ENCODE data around the gene BRAF.

The BRAF gene

DNA sequence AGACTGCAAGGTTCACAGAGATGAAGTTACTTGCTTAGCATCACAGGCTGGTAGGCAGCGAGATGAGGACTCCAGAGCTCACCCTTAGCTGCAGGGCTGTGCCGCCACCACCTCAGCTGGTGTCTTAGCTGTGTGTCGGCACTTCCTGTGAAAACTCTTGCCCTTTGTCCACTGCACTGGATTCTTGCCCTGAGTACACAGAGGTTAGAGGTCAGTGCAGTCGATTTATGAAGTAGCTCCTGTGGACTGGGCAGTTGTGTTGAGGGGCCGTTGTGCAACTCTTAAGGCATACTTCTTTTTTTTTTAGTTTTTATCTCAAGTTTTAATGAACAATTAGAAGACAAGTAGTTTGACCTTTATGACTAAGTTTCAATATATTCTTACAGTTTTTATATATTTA is 217.6 kb downstream of the BRAF start:
- CTCF ChIA-PET = interaction anchor here (1.1 kb wide), 1 partner anchor 13 kb away, joined by 3 read pairs; no protein-coding TSS in a partner anchor

DNA sequence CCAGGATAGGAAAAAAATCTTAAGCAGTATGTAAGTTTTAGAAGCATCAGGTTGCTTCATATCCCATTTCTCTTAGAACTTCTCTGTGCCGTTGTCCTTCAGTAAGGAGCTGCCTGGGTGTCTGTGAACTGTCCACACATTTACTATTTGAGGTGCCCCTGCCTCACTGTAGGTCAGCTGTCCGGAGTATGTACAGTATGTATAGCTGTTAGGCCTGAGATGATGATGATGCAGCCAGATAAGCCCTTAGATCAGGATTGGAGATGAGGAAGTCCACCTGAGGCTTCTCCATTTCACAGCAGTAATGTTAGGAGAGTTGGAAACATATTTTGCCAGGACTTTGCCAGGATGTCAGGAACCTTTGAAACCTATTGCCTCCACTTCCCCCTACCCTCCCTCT is 220.5 kb downstream of the BRAF start:
- H3K4me3 ChIP-seq (ENCODE audit: control insufficient read depth in 1 of 7, extremely low read depth in 1 of 7, insufficient read depth in 4 of 7, low read depth in 2 of 7, low read length in 6 of 7) = no peak overlapping the region
- CTCF ChIA-PET = no interaction called here
- H3K27ac ChIP-seq (ENCODE audit: insufficient read depth in 1 of 2, low read depth in 1 of 2, low read length in 2 of 2, poor library complexity in 1 of 2, severe bottlenecking in 2 of 2) = no peak overlapping the region
- H3K9me3 ChIP-seq (ENCODE audit: control extremely low read depth in 1 of 5, control insufficient read depth in 4 of 5, insufficient read depth in 2 of 5, low read depth in 1 of 5, low read length in 4 of 5) = no peaks in the 10 kb centered on the region
- 100% methylated on average over 1 of the region's 2 CpGs for WGBS (ENCODE audit: insufficient coverage)
- no peaks in the 10 kb centered on the region for H3K4me1 ChIP-seq (ENCODE audit: control extremely low read depth in 1 of 4, control insufficient read depth in 4 of 4, insufficient read depth in 4 of 4, low read length in 3 of 4)
- no peaks in the 10 kb centered on the region for H3K27me3 ChIP-seq (replicated peaks in 2 of 5; ENCODE audit: control insufficient read depth in 4 of 5, insufficient read depth in 5 of 5, low read length in 4 of 5)
- DNase-seq = no peak
- POLR2A ChIA-PET = no interaction called here
- H3K36me3 ChIP-seq (ENCODE audit: control insufficient read depth in 4 of 4, insufficient read depth in 4 of 4, low read length in 3 of 4) = peaks cover 8 to 31% (median 21%) of the 10 kb centered on the region in 4 experiments

More for the DNA sequence above, 217.6 kb downstream of the BRAF start:
- Histone ChIP-seq H3K4me1 (ENCODE audit: control extremely low read depth in 1 of 4, control insufficient read depth in 4 of 4, insufficient read depth in 4 of 4, low read length in 3 of 4) (no peaks in the 10 kb centered on the region), H3K27me3 (replicated peaks in 2 of 5; ENCODE audit: control insufficient read depth in 4 of 5, insufficient read depth in 5 of 5, low read length in 4 of 5) (no peaks in the 10 kb centered on the region), H3K27ac (ENCODE audit: insufficient read depth in 1 of 2, low read depth in 1 of 2, low read length in 2 of 2, poor library complexity in 1 of 2, severe bottlenecking in 2 of 2) (no peak overlapping the region), H3K9me3 (ENCODE audit: control extremely low read depth in 1 of 5, control insufficient read depth in 4 of 5, insufficient read depth in 2 of 5, low read depth in 1 of 5, low read length in 4 of 5) (no peaks in the 10 kb centered on the region), H3K4me3 (ENCODE audit: control insufficient read depth in 1 of 7, extremely low read depth in 1 of 7, insufficient read depth in 4 of 7, low read depth in 2 of 7, low read length in 6 of 7) (no peak overlapping the region), H3K36me3 (ENCODE audit: control insufficient read depth in 4 of 4, insufficient read depth in 4 of 4, low read length in 3 of 4) (peaks cover 8 to 27% (median 20%) of the 10 kb centered on the region in 4 experiments)
- no peak for DNase-seq
- POLR2A ChIA-PET = no interaction called here
- 71% methylated on average over 3 of the region's 5 CpGs for WGBS (ENCODE audit: insufficient coverage)

DNA sequence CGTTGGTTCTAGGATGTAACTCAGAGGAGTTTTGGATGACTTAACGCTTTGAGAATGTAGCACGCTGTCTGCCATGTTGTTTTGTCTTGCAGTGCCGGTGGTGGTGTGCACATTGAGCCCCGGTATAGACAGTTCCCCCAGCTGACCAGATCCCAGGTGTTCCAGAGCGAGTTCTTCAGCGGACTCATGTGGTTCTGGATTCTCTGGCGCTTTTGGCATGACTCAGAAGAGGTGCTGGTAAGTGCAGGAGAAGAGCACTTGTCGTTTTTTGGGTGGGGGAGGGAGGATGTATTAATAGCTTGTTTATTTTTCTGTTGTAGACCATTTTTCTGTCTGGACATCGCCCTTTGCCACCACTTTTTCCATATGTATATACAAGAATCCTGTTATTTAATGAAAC is 222.0 kb downstream of the BRAF start:
- H3K27ac ChIP-seq (ENCODE audit: insufficient read depth in 1 of 2, low read depth in 1 of 2, low read length in 2 of 2, poor library complexity in 1 of 2, severe bottlenecking in 2 of 2) = no peak overlapping the region
- H3K9me3 ChIP-seq (ENCODE audit: control extremely low read depth in 1 of 5, control insufficient read depth in 4 of 5, insufficient read depth in 2 of 5, low read depth in 1 of 5, low read length in 4 of 5) = no peaks in the 10 kb centered on the region
- H3K4me3 ChIP-seq (ENCODE audit: control insufficient read depth in 1 of 7, extremely low read depth in 1 of 7, insufficient read depth in 4 of 7, low read depth in 2 of 7, low read length in 6 of 7) = no peak overlapping the region
- H3K27me3 ChIP-seq (replicated peaks in 2 of 5; ENCODE audit: control insufficient read depth in 4 of 5, insufficient read depth in 5 of 5, low read length in 4 of 5) = no peaks in the 10 kb centered on the region
- whole genome bisulfite sequencing (ENCODE audit: insufficient coverage) = 100% methylated on average over 7 of the region's 10 CpGs
- H3K36me3 ChIP-seq (ENCODE audit: control insufficient read depth in 4 of 4, insufficient read depth in 4 of 4, low read length in 3 of 4) = peaks cover 8 to 33% (median 21%) of the 10 kb centered on the region in 4 experiments
- ChIA-PET CTCF (interaction anchor here (1.3 to 1.6 kb wide), 2 partner anchors 28 to 311 kb away, joined by 3 to 4 read pairs; no protein-coding TSS in a partner anchor), POLR2A (no interaction called here)
- DNase-seq = no peak
- H3K4me1 ChIP-seq (ENCODE audit: control extremely low read depth in 1 of 4, control insufficient read depth in 4 of 4, insufficient read depth in 4 of 4, low read length in 3 of 4) = peaks cover 1 to 7% (median 5%) of the 10 kb centered on the region in 4 experiments

DNA sequence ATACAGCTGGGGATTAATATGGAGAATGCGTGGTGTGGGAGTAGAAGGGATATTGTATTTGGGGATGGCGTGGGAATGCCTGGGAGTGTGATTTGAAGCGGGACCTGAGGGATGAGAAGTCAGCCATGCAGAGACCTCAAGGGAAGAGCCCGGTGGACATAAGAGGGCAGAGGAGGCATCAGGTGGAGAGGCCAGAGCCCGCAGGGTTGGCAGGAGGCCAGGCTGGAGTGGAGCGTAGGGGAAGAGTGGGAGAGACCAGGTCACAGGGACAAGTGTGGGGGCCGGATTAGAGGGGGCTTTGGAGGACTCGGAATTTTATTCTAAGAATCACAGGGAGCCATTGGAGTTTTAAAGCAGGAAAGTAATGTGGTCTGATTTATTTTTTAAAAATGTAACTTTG is 226.3 kb downstream of the BRAF start:
- ChIA-PET CTCF (no interaction called here), POLR2A (no interaction called here)
- no peaks in the 10 kb centered on the region for H3K9me3 ChIP-seq (ENCODE audit: control extremely low read depth in 1 of 5, control insufficient read depth in 4 of 5, insufficient read depth in 2 of 5, low read depth in 1 of 5, low read length in 4 of 5)
- H3K4me1 ChIP-seq (ENCODE audit: control extremely low read depth in 1 of 4, control insufficient read depth in 4 of 4, insufficient read depth in 4 of 4, low read length in 3 of 4) = peaks cover 5 to 21% (median 19%) of the 10 kb centered on the region in 4 experiments
- no peaks in the 10 kb centered on the region for H3K27me3 ChIP-seq (replicated peaks in 2 of 5; ENCODE audit: control insufficient read depth in 4 of 5, insufficient read depth in 5 of 5, low read length in 4 of 5)
- H3K27ac ChIP-seq (ENCODE audit: insufficient read depth in 1 of 2, low read depth in 1 of 2, low read length in 2 of 2, poor library complexity in 1 of 2, severe bottlenecking in 2 of 2) = no peak overlapping the region
- H3K4me3 ChIP-seq (ENCODE audit: control insufficient read depth in 1 of 7, extremely low read depth in 1 of 7, insufficient read depth in 4 of 7, low read depth in 2 of 7, low read length in 6 of 7) = peak overlapping the region in 2 of 7 experiments; percentile 89 to 94
- 97% methylated on average over 8 of the region's 8 CpGs for WGBS (ENCODE audit: insufficient coverage)
- H3K36me3 ChIP-seq (ENCODE audit: control insufficient read depth in 4 of 4, insufficient read depth in 4 of 4, low read length in 3 of 4) = peaks cover 0 to 14% (median 5%) of the 10 kb centered on the region in 4 experiments
- no peak for DNase-seq

DNA sequence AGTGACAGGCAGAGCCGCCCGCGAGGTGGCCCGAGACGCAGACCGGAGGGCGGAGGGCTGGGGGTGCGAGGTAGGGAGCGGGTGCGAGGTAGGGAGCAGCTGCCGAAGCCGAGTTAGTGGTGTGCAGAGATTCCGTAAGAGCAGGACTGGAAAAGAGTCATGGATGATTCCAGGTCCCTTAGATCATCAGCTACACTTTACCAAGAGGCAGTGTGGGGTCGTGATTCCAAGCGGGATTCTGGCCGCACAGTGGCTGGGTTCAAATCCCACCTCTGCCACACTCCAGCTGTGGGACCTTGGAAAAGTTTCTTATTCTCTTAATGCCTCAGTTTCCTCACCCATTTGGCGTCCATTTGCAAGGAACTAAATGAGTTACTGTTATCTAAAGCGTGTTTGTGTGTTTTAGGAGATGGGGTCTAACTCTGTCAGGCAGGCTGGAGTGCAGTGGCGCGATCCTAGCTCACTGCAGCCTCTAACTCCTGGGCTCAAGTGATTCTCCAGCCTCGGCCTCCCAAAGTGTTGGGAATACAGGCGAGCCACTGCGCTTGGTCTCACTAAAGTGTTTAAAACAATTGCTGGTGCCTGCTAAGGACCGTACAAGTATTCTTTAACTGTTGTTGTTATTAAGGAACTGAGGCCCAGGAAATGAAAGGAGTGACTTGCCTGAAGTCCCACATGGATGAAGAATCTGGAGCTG is 227.1 kb downstream of the BRAF start:
- H3K4me1 ChIP-seq (ENCODE audit: control extremely low read depth in 1 of 4, control insufficient read depth in 4 of 4, insufficient read depth in 4 of 4, low read length in 3 of 4) = peaks cover 5 to 21% (median 19%) of the 10 kb centered on the region in 4 experiments
- POLR2A ChIA-PET = no interaction called here
- WGBS (ENCODE audit: insufficient coverage) = 34% methylated on average over 16 of the region's 24 CpGs
- no peaks in the 10 kb centered on the region for H3K27me3 ChIP-seq (replicated peaks in 2 of 5; ENCODE audit: control insufficient read depth in 4 of 5, insufficient read depth in 5 of 5, low read length in 4 of 5)
- H3K9me3 ChIP-seq (ENCODE audit: control extremely low read depth in 1 of 5, control insufficient read depth in 4 of 5, insufficient read depth in 2 of 5, low read depth in 1 of 5, low read length in 4 of 5) = no peaks in the 10 kb centered on the region
- peak overlapping the region; percentile 84 to 96 (median 92) for H3K4me3 ChIP-seq (ENCODE audit: control insufficient read depth in 1 of 7, extremely low read depth in 1 of 7, insufficient read depth in 4 of 7, low read depth in 2 of 7, low read length in 6 of 7)
- CTCF ChIA-PET = no interaction called here
- peak overlapping the region; percentile 25 to 91 for H3K27ac ChIP-seq (ENCODE audit: insufficient read depth in 1 of 2, low read depth in 1 of 2, low read length in 2 of 2, poor library complexity in 1 of 2, severe bottlenecking in 2 of 2)
- DNase-seq = no peak
- peaks cover 0 to 8% (median 3%) of the 10 kb centered on the region in 4 experiments for H3K36me3 ChIP-seq (ENCODE audit: control insufficient read depth in 4 of 4, insufficient read depth in 4 of 4, low read length in 3 of 4)

DNA sequence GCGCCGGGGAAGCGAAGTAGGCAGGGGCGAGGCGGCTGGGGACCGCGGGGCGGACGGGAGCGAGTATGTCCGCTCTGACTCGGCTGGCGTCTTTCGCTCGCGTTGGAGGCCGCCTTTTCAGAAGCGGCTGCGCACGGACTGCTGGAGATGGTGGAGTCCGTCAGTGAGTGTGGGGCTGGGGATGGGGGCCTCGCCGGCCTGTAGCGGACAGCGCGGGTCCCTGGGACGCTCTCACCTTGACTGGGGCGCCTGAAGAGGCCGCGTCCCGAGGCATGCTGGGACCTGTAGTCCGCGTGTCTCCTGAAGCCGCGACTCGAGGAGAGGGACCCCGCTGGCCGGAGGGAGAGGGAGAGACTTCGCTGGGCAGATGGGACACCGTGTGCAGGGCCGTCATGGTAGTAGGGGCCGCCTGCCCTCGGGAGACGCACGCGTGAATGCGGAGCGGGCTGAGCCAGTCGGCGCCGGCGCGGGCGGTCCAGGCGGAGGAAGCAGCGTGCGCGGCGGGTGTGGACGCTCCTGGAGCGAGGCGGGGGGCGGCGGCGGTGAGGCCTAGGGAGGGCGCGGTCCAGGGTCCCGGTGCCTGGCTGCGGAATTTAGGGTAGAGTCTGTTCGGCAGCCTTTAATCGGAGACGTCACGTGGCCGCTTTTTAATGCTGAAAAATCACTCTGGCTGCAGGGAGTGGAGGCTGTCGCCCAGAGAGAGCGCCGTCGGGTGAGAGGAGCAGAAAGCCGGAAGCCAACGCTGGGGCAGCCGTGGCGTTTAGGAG is 227.9 kb downstream of the BRAF start, which contains the start of gene NDUFB2:
NDUFB2 (plus strand) TSS at position 29 of the 767 bp plus-strand sequence; CDS start at position 66, 37 bp downstream.
- peak within 1 kb of the TSS; percentile 84 to 96 (median 92) for H3K4me3 ChIP-seq (ENCODE audit: control insufficient read depth in 1 of 7, extremely low read depth in 1 of 7, insufficient read depth in 4 of 7, low read depth in 2 of 7, low read length in 6 of 7)
- CTCF ChIA-PET = interaction anchor here (1.9 kb wide), 1 partner anchor 20 kb away, joined by 4 read pairs; no protein-coding TSS in a partner anchor
- H3K4me1 ChIP-seq (ENCODE audit: control extremely low read depth in 1 of 4, control insufficient read depth in 4 of 4, insufficient read depth in 4 of 4, low read length in 3 of 4) = peaks cover 5 to 21% (median 19%) of the 10 kb centered on the region in 4 experiments
- no peaks in the 10 kb centered on the region for H3K9me3 ChIP-seq (ENCODE audit: control extremely low read depth in 1 of 5, control insufficient read depth in 4 of 5, insufficient read depth in 2 of 5, low read depth in 1 of 5, low read length in 4 of 5)
- no peaks in the 10 kb centered on the region for H3K27me3 ChIP-seq (replicated peaks in 2 of 5; ENCODE audit: control insufficient read depth in 4 of 5, insufficient read depth in 5 of 5, low read length in 4 of 5)
- under 1% methylated on average over 74 of the region's 82 CpGs for WGBS (ENCODE audit: insufficient coverage)
- H3K27ac ChIP-seq (ENCODE audit: insufficient read depth in 1 of 2, low read depth in 1 of 2, low read length in 2 of 2, poor library complexity in 1 of 2, severe bottlenecking in 2 of 2) = peak within 1 kb of the TSS; percentile 40 to 91
- peaks cover 0 to 10% (median 3%) of the 10 kb centered on the region in 4 experiments for H3K36me3 ChIP-seq (ENCODE audit: control insufficient read depth in 4 of 4, insufficient read depth in 4 of 4, low read length in 3 of 4)
- POLR2A ChIA-PET = interaction anchor here (0.6 to 0.9 kb wide), 2 partner anchors 22 to 1003 kb away, joined by 3 read pairs; no protein-coding TSS in a partner anchor
- DNase-seq = peak; percentile 73 to 89 (median 76)
